Epithelial cell of esophagus (primary cell): Measurements from ENCODE around the gene ZNF10.

Experiments
- DNase-seq: peaks from one replicate; pipeline ENCODE4 v3.0.0; 2010; ENCODE audit warnings: low read depth
- H3K4me3 ChIP-seq: 2 replicates; pipeline ENCODE4 v1.5.1; 2011; ENCODE audit warnings: mild to moderate bottlenecking, low read length, control low read depth
- CTCF ChIP-seq: IDR thresholded peaks from 2 replicates; pipeline ENCODE4 v1.5.1; 2011; ENCODE audit warnings: low read depth, mild to moderate bottlenecking, low read length, control low read depth, inconsistent platforms; ENCODE audit not compliant: insufficient read depth; ENCODE audit errors: missing control alignments

The ZNF10 gene

GRCh38 chr12:133190176-133190575, 59.7 kb downstream of the ZNF10 start:
- peak; percentile 54 for DNase-seq
- no peak for TF ChIP-seq CTCF
- no peak overlapping the region for H3K4me3 ChIP-seq

- TF ChIP-seq CTCF = no peak
- no peak overlapping the region for H3K4me3 ChIP-seq
These were observed 62.4 kb downstream of the ZNF10 start for GRCh38 chr12:133192847-133193246.

GRCh38 chr12:133201888-133202287, 71.5 kb downstream of the ZNF10 start:
- no peak for DNase-seq
- TF ChIP-seq CTCF = no peak
- no peak overlapping the region for H3K4me3 ChIP-seq

More at GRCh38 chr12:133192847-133193246, 62.4 kb downstream of the ZNF10 start:
- no peak for DNase-seq

- no peak for DNase-seq
- no peak overlapping the region for H3K4me3 ChIP-seq
- TF ChIP-seq CTCF = no peak
These were observed 72.3 kb downstream of the ZNF10 start for GRCh38 chr12:133202493-133203343.

- no peak for TF ChIP-seq CTCF
- H3K4me3 ChIP-seq = no peak overlapping the region
- DNase-seq = peak; percentile 7
These were observed 73.2 kb downstream of the ZNF10 start for GRCh38 chr12:133203344-133204263.

GRCh38 chr12:133204264-133204603, 73.8 kb downstream of the ZNF10 start:
- DNase-seq = no peak
- no peak overlapping the region for H3K4me3 ChIP-seq
- TF ChIP-seq CTCF = no peak
